Activated T-helper 2 cell treated with anti-CD3 and anti-CD28 coated beads, Interferon-gamma antibody, Interleukin-2, Interleukin-4, amounts not matched to agents 10 μg/mL and 5 μg/mL and 100 μg/mL, durations not matched to agents 14 hours and 24 hours and 36 hours (primary cell): Measurements from ENCODE around the gene TOLLIP. TPM values are rescaled to one million over a fixed set of nuclear protein-coding genes. Genes with fewer than 3 reads are reported as not detected.
"Not testable (repeated sequence)": the region's sequence is repeated elsewhere in the genome, so short reads cannot be mapped to it uniquely, and the experiment has no call there.

Source experiments
- DNase-seq: peaks from one replicate; pipeline ENCODE4 v3.0.0; 2021; ENCODE audit warnings: low spot score
- H3K27ac Mint-ChIP-seq: one replicate; pipeline ENCODE4 v1.8.0; 2021; ENCODE audit warnings: mixed read lengths
- H3K27me3 Mint-ChIP-seq: one replicate; pipeline ENCODE4 v1.8.0; 2021; ENCODE audit warnings: low read depth, mixed read lengths
- H3K36me3 Mint-ChIP-seq: one replicate; pipeline ENCODE4 v1.8.0; 2021; ENCODE audit warnings: low read depth, mixed read lengths
- H3K4me1 Mint-ChIP-seq: one replicate; pipeline ENCODE4 v1.8.0; 2021; ENCODE audit warnings: low read depth, mixed read lengths
- H3K4me3 Mint-ChIP-seq: one replicate; pipeline ENCODE4 v1.8.0; 2021; ENCODE audit warnings: low read depth, mild to moderate bottlenecking, moderate library complexity, mixed read lengths
- H3K9me3 Mint-ChIP-seq: one replicate; pipeline ENCODE4 v1.8.0; 2021; ENCODE audit warnings: mixed read lengths
- intact Hi-C: fragments of 100-400 bp; cut with micrococcal nuclease; formaldehyde crosslinking; loops from one replicate; pipeline ENCODE4 v1.15.1; 2023
- total RNA-seq: library from RNA; stranded (reverse); gene quantifications from 2 replicates; pipeline ENCODE4 v1.2.3, GENCODE V29; 2022

Gene TOLLIP
- total RNA-seq, 1 donor from 2014 or later: 35.0 TPM

DNA sequence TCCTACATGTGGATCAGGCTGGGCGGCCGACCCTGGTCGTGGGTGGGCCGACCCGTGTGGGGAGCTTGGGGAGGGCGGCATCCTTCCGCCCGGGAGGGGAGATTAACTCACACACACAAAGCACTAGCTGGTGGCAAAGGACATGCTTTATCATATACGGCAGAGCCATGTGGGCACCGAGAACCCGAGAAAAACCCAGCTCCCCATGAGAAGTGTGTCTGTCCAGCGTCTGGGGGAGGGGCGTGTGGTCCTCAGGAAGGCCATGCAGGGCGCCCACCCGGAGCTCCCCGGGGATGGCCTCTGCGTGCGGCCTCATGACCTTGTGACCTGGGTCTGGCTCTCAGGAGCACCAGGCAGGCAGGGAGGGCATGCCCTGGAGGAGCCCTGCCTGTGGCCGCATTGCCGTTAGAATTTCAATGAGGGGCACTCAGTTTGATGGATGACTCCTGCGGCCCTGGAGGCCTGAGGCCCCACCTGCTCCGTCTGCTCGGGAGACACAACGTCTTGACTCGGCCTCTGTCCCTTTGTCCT lies 39.4 kb upstream of the TOLLIP start:
- H3K27me3 Mint-ChIP-seq: no peaks in the 10 kb centered on the region
- no peak overlapping the region for H3K27ac Mint-ChIP-seq
- H3K36me3 Mint-ChIP-seq: no peaks in the 10 kb centered on the region
- no peaks in the 10 kb centered on the region for H3K9me3 Mint-ChIP-seq
- H3K4me1 Mint-ChIP-seq: no peaks in the 10 kb centered on the region
- no peak for DNase-seq
- H3K4me3 Mint-ChIP-seq: no peak overlapping the region
- intact Hi-C loops: no loop called here

- Mint-ChIP-seq H3K9me3 (no peaks in the 10 kb centered on the region), H3K4me1 (no peaks in the 10 kb centered on the region), H3K36me3 (no peaks in the 10 kb centered on the region), H3K27ac (no peak overlapping the region), H3K4me3 (no peak overlapping the region), H3K27me3 (no peaks in the 10 kb centered on the region)
- DNase-seq: no peak
- intact Hi-C loops: no loop called here
Observed at GRCh38 chr11:1348146-1348795, 38.8 kb upstream of the TOLLIP start.

DNA sequence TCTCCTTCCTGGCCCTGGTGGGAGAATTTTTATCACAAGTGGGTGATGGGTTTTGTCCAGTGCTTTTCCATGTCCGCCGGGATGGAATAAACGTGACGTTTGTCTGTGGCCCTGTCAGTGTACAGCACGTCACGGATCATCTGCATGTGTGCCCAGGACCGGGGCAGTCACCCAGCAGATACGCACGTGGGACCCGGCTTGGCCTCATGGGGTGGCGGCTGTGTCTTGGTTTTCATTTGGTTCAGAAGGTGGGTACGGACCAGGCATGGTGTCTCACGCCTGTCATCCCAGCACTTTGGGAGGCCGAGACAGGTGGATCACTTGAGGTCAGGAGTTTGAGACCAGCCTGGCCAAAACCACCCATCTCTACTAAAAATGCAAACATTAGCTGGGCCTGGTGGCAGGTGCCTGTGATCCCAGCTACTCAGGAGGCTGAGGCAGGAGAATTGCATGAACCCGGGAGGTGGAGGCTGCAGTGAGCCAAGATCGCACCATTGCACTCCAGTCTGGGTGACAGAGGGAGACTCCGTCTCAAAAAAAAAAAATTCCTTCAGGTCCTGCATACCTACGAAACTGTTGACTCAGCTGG lies 38.1 kb upstream of the TOLLIP start:
- intact Hi-C loops, DNase-seq, H3K9me3 Mint-ChIP-seq, H3K4me3 Mint-ChIP-seq, H3K27ac Mint-ChIP-seq, H3K36me3 Mint-ChIP-seq, H3K27me3 Mint-ChIP-seq, H3K4me1 Mint-ChIP-seq: not testable (repeated sequence)

- no peak for DNase-seq
- H3K4me1 Mint-ChIP-seq: no peaks in the 10 kb centered on the region
- H3K4me3 Mint-ChIP-seq: no peak overlapping the region
Observed at GRCh38 chr11:1346669-1347390, 37.4 kb upstream of the TOLLIP start.

GRCh38 chr11:1345737-1346513 lies 36.5 kb upstream of the TOLLIP start:
- Mint-ChIP-seq H3K4me3 (no peak overlapping the region), H3K27me3 (no peaks in the 10 kb centered on the region), H3K36me3 (no peaks in the 10 kb centered on the region), H3K4me1 (no peaks in the 10 kb centered on the region), H3K9me3 (no peaks in the 10 kb centered on the region), H3K27ac (no peak overlapping the region)
- no peak for DNase-seq
- intact Hi-C loops: no loop called here

More at GRCh38 chr11:1346669-1347390, 37.4 kb upstream of the TOLLIP start:
- intact Hi-C loops: no loop called here
- Mint-ChIP-seq H3K27ac (no peak overlapping the region), H3K27me3 (no peaks in the 10 kb centered on the region), H3K36me3 (no peaks in the 10 kb centered on the region), H3K9me3 (no peaks in the 10 kb centered on the region)

GRCh38 chr11:1344056-1344635 lies 34.7 kb upstream of the TOLLIP start:
- intact Hi-C loops: no loop called here
- H3K27ac Mint-ChIP-seq: no peak overlapping the region
- no peaks in the 10 kb centered on the region for H3K9me3 Mint-ChIP-seq
- no peak overlapping the region for H3K4me3 Mint-ChIP-seq
- no peak for DNase-seq
- H3K4me1 Mint-ChIP-seq: no peaks in the 10 kb centered on the region
- H3K36me3 Mint-ChIP-seq: no peaks in the 10 kb centered on the region
- no peaks in the 10 kb centered on the region for H3K27me3 Mint-ChIP-seq

DNA sequence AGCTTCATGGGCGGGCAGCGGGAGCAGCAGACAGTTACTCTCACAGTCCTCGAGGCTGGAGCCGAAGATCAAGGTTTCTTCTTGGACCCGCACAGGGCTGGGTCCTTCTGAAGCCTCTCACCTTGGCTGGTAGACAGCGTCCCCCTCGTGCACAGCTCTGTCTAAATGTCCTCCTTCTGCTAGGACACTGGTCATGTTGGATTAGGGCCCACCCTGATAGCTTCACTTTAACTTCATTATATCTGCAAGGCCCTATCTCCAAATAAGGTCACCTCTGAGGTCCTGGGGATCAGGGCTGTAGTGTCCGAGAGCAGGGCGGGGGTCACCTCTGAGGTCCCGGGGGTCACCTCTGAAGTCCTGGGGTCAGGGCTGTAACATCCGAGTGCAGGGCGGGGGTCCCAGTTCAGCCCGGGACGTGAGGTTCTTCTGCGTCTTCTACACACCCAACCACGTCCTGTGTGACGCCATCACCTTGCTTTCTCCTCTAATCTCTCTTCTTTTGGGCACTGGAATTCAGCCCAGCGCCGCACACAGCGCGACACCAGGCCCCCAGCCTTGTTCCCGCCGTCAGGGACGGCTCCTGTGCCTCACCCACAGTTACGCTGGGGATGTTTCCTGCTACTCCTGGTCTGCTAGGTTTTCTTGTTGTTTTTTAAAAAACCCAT lies 34.1 kb upstream of the TOLLIP start:
- DNase-seq: no peak
- intact Hi-C loops: no loop called here
- Mint-ChIP-seq H3K36me3 (no peaks in the 10 kb centered on the region), H3K4me3 (no peak overlapping the region), H3K9me3 (no peaks in the 10 kb centered on the region), H3K27me3 (no peaks in the 10 kb centered on the region), H3K4me1 (no peaks in the 10 kb centered on the region), H3K27ac (no peak overlapping the region)

DNA sequence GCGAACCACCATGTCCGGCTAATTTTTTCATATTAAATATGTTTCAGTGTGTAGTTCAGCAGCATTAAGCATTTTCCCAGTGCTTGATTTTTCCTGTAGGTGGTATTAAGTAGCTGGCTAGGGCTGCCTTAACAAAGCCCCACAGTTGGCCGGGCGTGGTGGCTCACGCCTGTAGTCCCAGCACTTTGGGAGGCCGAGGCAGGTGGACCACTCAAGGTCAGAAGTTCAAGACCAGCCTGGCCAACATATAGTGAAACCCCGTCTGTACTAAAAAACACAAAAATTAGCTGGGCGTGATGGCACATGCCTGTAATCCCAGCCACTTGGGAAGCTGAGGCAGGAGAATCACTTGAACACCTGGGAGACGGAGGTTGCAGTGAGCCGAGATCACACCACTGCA lies 33.5 kb upstream of the TOLLIP start:
- H3K9me3 Mint-ChIP-seq: peaks cover under 1% of the 10 kb centered on the region
- no peak overlapping the region for H3K27ac Mint-ChIP-seq
- no peak overlapping the region for H3K4me3 Mint-ChIP-seq
- no peaks in the 10 kb centered on the region for H3K36me3 Mint-ChIP-seq
- intact Hi-C loops: no loop called here
- peaks cover 4% of the 10 kb centered on the region for H3K27me3 Mint-ChIP-seq
- peaks cover under 1% of the 10 kb centered on the region for H3K4me1 Mint-ChIP-seq
- no peak for DNase-seq

- no peak overlapping the region for H3K4me3 Mint-ChIP-seq
- no peaks in the 10 kb centered on the region for H3K36me3 Mint-ChIP-seq
- H3K27ac Mint-ChIP-seq: no peak overlapping the region
- peaks cover 7% of the 10 kb centered on the region for H3K27me3 Mint-ChIP-seq
- H3K9me3 Mint-ChIP-seq: peaks cover 4% of the 10 kb centered on the region
- intact Hi-C loops: no loop called here
- peaks cover 2% of the 10 kb centered on the region for H3K4me1 Mint-ChIP-seq
- no peak for DNase-seq
Observed at GRCh38 chr11:1341928-1342524, 32.6 kb upstream of the TOLLIP start.

GRCh38 chr11:1341226-1341625 lies 31.8 kb upstream of the TOLLIP start:
- H3K9me3 Mint-ChIP-seq, H3K4me3 Mint-ChIP-seq, H3K27me3 Mint-ChIP-seq, H3K27ac Mint-ChIP-seq, H3K4me1 Mint-ChIP-seq, intact Hi-C loops, DNase-seq, H3K36me3 Mint-ChIP-seq: not testable (repeated sequence)

GRCh38 chr11:1340111-1340510 lies 30.7 kb upstream of the TOLLIP start:
- DNase-seq: no peak

More at GRCh38 chr11:1340111-1340510, 30.7 kb upstream of the TOLLIP start:
- intact Hi-C loops: no loop called here
- Mint-ChIP-seq H3K27me3 (peaks cover 9% of the 10 kb centered on the region), H3K9me3 (peaks cover 4% of the 10 kb centered on the region), H3K27ac (no peak overlapping the region), H3K4me1 (peaks cover 9% of the 10 kb centered on the region), H3K4me3 (no peak overlapping the region), H3K36me3 (no peaks in the 10 kb centered on the region)
